K562 (cell line): Measurements from ENCODE around the gene SOCS2. TPM values are rescaled to one million over a fixed set of nuclear protein-coding genes. Genes with fewer than 3 reads are reported as not detected.

Experiments
- ATAC-seq: fragments of 200-7000 bp; cut with Tn5 transposase; 3 replicates; pipeline ENCODE4 v1.9.1; 2020; ENCODE audit warnings: moderate library complexity
- BruUV-seq: library from RNA; stranded (reverse); fragments of 400-500 nt; replicated peaks from 2 replicates; lab custom pipeline; 2021; lab: Mats Ljungman, UMichigan
- CTCF ChIA-PET: fragments of 300-600 bp; formaldehyde crosslinking; extraction: SDS; loops from one replicate; lab custom pipeline; 2021; ENCODE audit warnings: low intra/inter-chr PET ratio; lab: Yijun Ruan, JAX
- POLR2A ChIA-PET: fragments of 300-600, 350-650 bp; sonication (Branson Sonifier 250); formaldehyde crosslinking; extraction: SDS; loops from one replicate; lab custom pipeline; 2021; ENCODE audit warnings: antibody characterized with exemption, inconsistent platforms; lab: Yijun Ruan, JAX
- DNase-seq, 4 experiments: peaks; one replicate each; pipeline versions ENCODE4 v3.0.0 to v3.0.0-alpha.2; 2011 to 2018; ENCODE audit warnings: low spot score in 3 of 4, mixed read lengths in 3 of 4; ENCODE audit errors: extremely low read depth in 1 of 4
- FAIRE-seq: peaks from 2 replicates; lab custom pipeline; 2011; peaks lifted over from hg19 to GRCh38; lab: Jason Lieb, UNC
- H2AFZ ChIP-seq: 2 replicates; pipeline ENCODE4 v1.6.0; 2011; ENCODE audit warnings: low read depth, low read length, control low read depth, inconsistent platforms
- H3K27ac ChIP-seq: fragments of 200-600 bp; 3 replicates; pipeline ENCODE4 v1.8.0; 2011; ENCODE audit warnings: low read depth, mild to moderate bottlenecking, control low read depth, inconsistent platforms, low read length, moderate library complexity, mixed read lengths; ENCODE audit errors: extremely low read depth
- H3K27me3 ChIP-seq, 2 experiments: fragments of 300-600 bp in 1 of 2; 2 replicates in 1 of 2; 3 replicates in 1 of 2; pipeline versions ENCODE4 v1.6.0 to v1.8.0; 2011; ENCODE audit warnings: inconsistent platforms in 2 of 2, low read length in 2 of 2, mild to moderate bottlenecking in 1 of 2, mixed read lengths in 1 of 2, moderate library complexity in 1 of 2; ENCODE audit not compliant: control insufficient read depth in 2 of 2, insufficient read depth in 2 of 2
- H3K36me3 ChIP-seq: fragments of 300-600 bp; 3 replicates; pipeline ENCODE4 v1.8.0; 2011; ENCODE audit warnings: mild to moderate bottlenecking, low read length, inconsistent platforms; ENCODE audit not compliant: control insufficient read depth, insufficient read depth
- H3K4me1 ChIP-seq, 2 experiments: fragments of 200-600 bp in 1 of 2; replicated peaks in 1 of 2; 2 replicates in 1 of 2; 3 replicates in 1 of 2; pipeline versions ENCODE4 v1.5.1 to v1.8.0; 2011; ENCODE audit warnings: inconsistent platforms in 2 of 2, low read length in 2 of 2, mild to moderate bottlenecking in 1 of 2, mixed read lengths in 1 of 2, moderate library complexity in 1 of 2; ENCODE audit not compliant: control insufficient read depth in 2 of 2, insufficient read depth in 2 of 2
- H3K4me2 ChIP-seq: 2 replicates; pipeline ENCODE4 v1.6.1; 2011; ENCODE audit warnings: low read length, control low read depth, inconsistent platforms, mixed read lengths; ENCODE audit not compliant: insufficient read depth
- H3K4me3 ChIP-seq: fragments of 200-600 bp; sonication (generic), shearing (Covaris generic); 2 replicates; pipeline ENCODE4 v1.5.1; 2016; ENCODE audit warnings: control low read depth, inconsistent platforms
- H3K79me2 ChIP-seq: fragments of 200-600 bp; 3 replicates; pipeline ENCODE4 v1.8.0; 2011; ENCODE audit warnings: low read length, inconsistent platforms; ENCODE audit not compliant: control insufficient read depth, insufficient read depth
- H3K9ac ChIP-seq, 2 experiments: 2 replicates each; pipeline versions ENCODE4 v1.6.0 to v1.6.1; 2011; ENCODE audit warnings: low read depth in 2 of 2, low read length in 2 of 2, control low read depth in 1 of 2, inconsistent platforms in 1 of 2, mild to moderate bottlenecking in 1 of 2, mixed read lengths in 1 of 2; ENCODE audit not compliant: insufficient read depth in 1 of 2
- H3K9me1 ChIP-seq: one replicate; pipeline ENCODE4 v1.6.0; 2011; ENCODE audit warnings: inconsistent platforms, mild to moderate bottlenecking, low read length, moderate library complexity; ENCODE audit not compliant: control insufficient read depth, insufficient read depth
- H3K9me3 ChIP-seq: replicated peaks from 2 replicates; pipeline ENCODE4 v1.5.1; 2011; ENCODE audit warnings: low read depth, low read length, inconsistent platforms; ENCODE audit not compliant: control insufficient read depth, insufficient read depth
- H4K20me1 ChIP-seq: replicated peaks from 2 replicates; pipeline ENCODE4 v1.6.1; 2011; ENCODE audit warnings: low read length, inconsistent platforms, mixed read lengths; ENCODE audit not compliant: control insufficient read depth, insufficient read depth
- FOS ChIP-seq: IDR thresholded peaks from 3 replicates; pipeline ENCODE4 v1.6.1; 2011; ENCODE audit not compliant: insufficient read length; ENCODE audit errors: extremely low read depth
- HEY1 ChIP-seq: fragments of 250-450 bp; sonication (Bioruptor Pico); IDR thresholded peaks from 2 replicates; pipeline ENCODE4 v1.5.0; 2020; ENCODE audit warnings: mild to moderate bottlenecking, moderate library complexity, borderline replicate concordance
- HMGN3 ChIP-seq: IDR thresholded peaks from 2 replicates; pipeline ENCODE4 v1.6.1; 2011; ENCODE audit warnings: borderline replicate concordance, low read depth, mild to moderate bottlenecking, mixed read lengths, low read length; ENCODE audit not compliant: insufficient read length; ENCODE audit errors: extremely low read depth
- HNRNPK ChIP-seq: fragments of 200-400 bp; formaldehyde crosslinking; IDR thresholded peaks from one replicate; pipeline ENCODE4 v1.6.1; 2018; ENCODE audit warnings: mild to moderate bottlenecking, low read depth, low read length; ENCODE audit not compliant: poor library complexity, severe bottlenecking
- L3MBTL2 ChIP-seq: fragments of 450-650 bp; IDR thresholded peaks from 2 replicates; pipeline ENCODE4 v1.6.1; 2016; ENCODE audit warnings: mild to moderate bottlenecking, moderate library complexity
- NEUROD1 ChIP-seq: fragments of 150-350 bp; IDR thresholded peaks from 2 replicates; pipeline ENCODE4 v1.6.1; 2014; ENCODE audit warnings: borderline replicate concordance, low read length, low read depth; ENCODE audit not compliant: partially characterized antibody
- RNF2 ChIP-seq: sonication (generic); IDR thresholded peaks from 2 replicates; pipeline ENCODE4 v1.6.1; 2016
- STAT5B ChIP-seq: fragments of 250-450 bp; sonication (Bioruptor Pico); IDR thresholded peaks from 2 replicates; pipeline ENCODE4 v1.8.0; 2021; ENCODE audit warnings: mild to moderate bottlenecking, inconsistent platforms
- ZBTB8A ChIP-seq: fragments of 450-650 bp; IDR thresholded peaks from 2 replicates; pipeline ENCODE4 v1.6.1; 2018; ENCODE audit warnings: mild to moderate bottlenecking, moderate library complexity; ENCODE audit not compliant: partially characterized antibody
- ZC3H8 ChIP-seq: fragments of 450-650 bp; IDR thresholded peaks from 2 replicates; pipeline ENCODE4 v1.6.1; 2017
- whole genome bisulfite sequencing: fragments of 100-300 bp; shearing (Covaris generic); methylation state at CpG from one replicate; pipeline ENCODE4 v1.1.6; 2016; ENCODE audit warnings: low coverage, mixed read lengths; ENCODE audit not compliant: insufficient coverage; ENCODE audit errors: missing lambda C conversion rate; 5-methylcytosine and 5-hydroxymethylcytosine counted together
- in situ Hi-C: fragments of 300-500 bp; cut with MboI; formaldehyde crosslinking; loops from 4 replicates; pipeline ENCODE4 v1.15.0; 2018; ENCODE audit warnings: inconsistent platforms, mixed read lengths
- intact Hi-C: fragments of 100-400 bp; cut with micrococcal nuclease; formaldehyde crosslinking; loops from 2 replicates; pipeline ENCODE4 v1.14.2; 2022
- polyA plus RNA-seq, 8 experiments: library from polyadenylated mRNA; depleted of rRNA in 4 of 8; stranded (reverse) in 5 of 8; unstranded in 3 of 8; fragments of >200 nt; fragmentation: Nextera tagmentation in 2 of 8; fragmentation: Illumina TruSeq in 1 of 8; extraction: Ambion mirVana in 2 of 8; extraction: Trizol in 1 of 8; gene quantifications; 2 replicates each; pipeline versions ENCODE4 v1.2.1 to v1.2.3, GENCODE V29; 2011 to 2014; ENCODE audit warnings: inconsistent platforms in 1 of 8, missing spikeins in 1 of 8
- total RNA-seq, 7 experiments: library from RNA; depleted of rRNA in 6 of 7; stranded (reverse); fragments of >200 nt in 6 of 7; fragmentation: Illumina TruSeq in 2 of 7; extraction: Trizol in 2 of 7; gene quantifications; 2 replicates each; pipeline versions ENCODE4 v1.2.1 to v1.2.3, GENCODE V29; 2011 to 2021; ENCODE audit warnings: low replicate concordance in 1 of 7
- TF ChIP-seq, protein P1 (sequence below): sonication (generic); formaldehyde crosslinking; IDR thresholded peaks from 2 replicates; pipeline ENCODE4 v1.8.0; 2022; ENCODE audit warnings: missing genetic modification reagents, mild to moderate bottlenecking, borderline replicate concordance
- TF ChIP-seq, protein P2 (sequence below): sonication (generic); formaldehyde crosslinking; IDR thresholded peaks from 2 replicates; pipeline ENCODE4 v1.9.0; 2022; ENCODE audit warnings: mild to moderate bottlenecking, missing genetic modification reagents
- TF ChIP-seq, protein P3 (sequence below): fragments of 150-350 bp; conservative IDR thresholded peaks from 2 replicates; pipeline ENCODE4 v1.6.1; 2014; ENCODE audit warnings: low read length
- TF ChIP-seq, protein P4 (sequence below): fragments of 250-450 bp; sonication (Bioruptor Pico); IDR thresholded peaks from 2 replicates; pipeline ENCODE4 v1.8.0; 2021; ENCODE audit warnings: mild to moderate bottlenecking, moderate library complexity

The SOCS2 gene
- total and polyA plus RNA-seq, 9 of the 15 experiments (the other 6 are each of a cell fraction or from before 2014, with no cell fraction given) = 37.0 to 162 (median 98.7) TPM

DNA sequence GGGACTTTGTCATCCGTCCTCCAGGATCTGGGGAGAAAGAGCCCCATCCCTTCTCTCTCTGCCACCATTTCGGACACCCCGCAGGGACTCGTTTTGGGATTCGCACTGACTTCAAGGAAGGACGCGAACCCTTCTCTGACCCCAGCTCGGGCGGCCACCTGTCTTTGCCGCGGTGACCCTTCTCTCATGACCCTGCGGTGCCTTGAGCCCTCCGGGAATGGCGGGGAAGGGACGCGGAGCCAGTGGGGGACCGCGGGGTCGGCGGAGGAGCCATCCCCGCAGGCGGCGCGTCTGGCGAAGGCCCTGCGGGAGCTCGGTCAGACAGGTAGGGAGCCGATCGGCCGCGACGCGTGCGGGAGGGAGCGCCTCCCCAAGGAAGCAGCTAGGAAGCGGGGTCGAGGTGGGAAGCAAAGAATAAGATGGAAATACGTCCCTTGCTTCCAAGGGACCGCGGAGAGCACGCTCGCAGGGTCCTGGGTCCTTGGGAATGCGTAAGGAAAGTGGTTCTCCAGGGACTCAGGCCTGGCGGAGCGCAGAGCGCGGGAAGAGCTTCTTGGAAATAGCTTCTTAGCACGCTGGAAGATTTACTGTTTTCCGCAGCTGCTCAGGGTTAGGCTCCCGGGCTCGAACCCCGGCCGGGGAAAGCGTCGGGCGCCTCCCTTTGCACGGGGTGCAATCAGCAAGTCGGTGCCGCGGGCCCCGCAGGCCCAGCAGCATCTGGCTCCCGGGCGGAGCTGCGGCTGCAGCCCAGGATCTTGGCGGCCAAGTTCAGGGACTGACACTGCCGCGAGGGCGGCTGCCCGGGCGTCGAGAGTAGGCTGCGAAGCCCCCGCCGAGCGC lies 457 bp downstream of the SOCS2 start:
- intact Hi-C loops (no loop called here), in situ Hi-C loops (loop anchor here (5.0 kb wide), 1 partner anchor 169 kb away; no protein-coding TSS in a partner anchor)
- H3K9ac ChIP-seq = peak overlapping the region; percentile 88 to 99
- H3K36me3 ChIP-seq = peaks cover 52% of the 10 kb centered on the region
- H3K4me2 ChIP-seq = peak overlapping the region; percentile 90
- FAIRE-seq (no peak), ATAC-seq (no peak), DNase-seq (peak in 2 of 4 experiments; percentile 23 to 59)
- H3K4me1 ChIP-seq = peaks cover 16 to 47% of the 10 kb centered on the region in 2 experiments; a peak in 4 of 5 replicates
- ChIA-PET CTCF (interaction anchor here (1.2 kb wide), 1 partner anchor 191 kb away, joined by 3 read pairs; no protein-coding TSS in a partner anchor), POLR2A (interaction anchor here (0.6 to 3.6 kb wide), 12 partner anchors 10 to 644 kb away, joined by 3 to 22 read pairs (median 4); partner anchors contain the start of gene EEA1)
- H3K79me2 ChIP-seq = peaks cover 79% of the 10 kb centered on the region
- H4K20me1 ChIP-seq = peaks cover 7% of the 10 kb centered on the region; the same call in 1 of the 2 replicates
- WGBS = 1% methylated on average over 74 of the region's 75 CpGs
- H3K27ac ChIP-seq = peak overlapping the region; percentile 96
- peak overlapping the region; percentile 64 for H2AFZ ChIP-seq
- H3K9me1 ChIP-seq = no peaks in the 10 kb centered on the region
- TSS peak; percentile 15 for BruUV-seq
- H3K27me3 ChIP-seq = no peaks in the 10 kb centered on the region
- no peaks in the 10 kb centered on the region for H3K9me3 ChIP-seq
- H3K4me3 ChIP-seq = peak overlapping the region; percentile 93
- TF ChIP-seq, protein P1, sequence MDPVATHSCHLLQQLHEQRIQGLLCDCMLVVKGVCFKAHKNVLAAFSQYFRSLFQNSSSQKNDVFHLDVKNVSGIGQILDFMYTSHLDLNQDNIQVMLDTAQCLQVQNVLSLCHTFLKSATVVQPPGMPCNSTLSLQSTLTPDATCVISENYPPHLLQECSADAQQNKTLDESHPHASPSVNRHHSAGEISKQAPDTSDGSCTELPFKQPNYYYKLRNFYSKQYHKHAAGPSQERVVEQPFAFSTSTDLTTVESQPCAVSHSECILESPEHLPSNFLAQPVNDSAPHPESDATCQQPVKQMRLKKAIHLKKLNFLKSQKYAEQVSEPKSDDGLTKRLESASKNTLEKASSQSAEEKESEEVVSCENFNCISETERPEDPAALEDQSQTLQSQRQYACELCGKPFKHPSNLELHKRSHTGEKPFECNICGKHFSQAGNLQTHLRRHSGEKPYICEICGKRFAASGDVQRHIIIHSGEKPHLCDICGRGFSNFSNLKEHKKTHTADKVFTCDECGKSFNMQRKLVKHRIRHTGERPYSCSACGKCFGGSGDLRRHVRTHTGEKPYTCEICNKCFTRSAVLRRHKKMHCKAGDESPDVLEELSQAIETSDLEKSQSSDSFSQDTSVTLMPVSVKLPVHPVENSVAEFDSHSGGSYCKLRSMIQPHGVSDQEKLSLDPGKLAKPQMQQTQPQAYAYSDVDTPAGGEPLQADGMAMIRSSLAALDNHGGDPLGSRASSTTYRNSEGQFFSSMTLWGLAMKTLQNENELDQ (CRISPR knock-in tag) = 0 out of 2 replicates have a peak, but pooled peaks have one; percentile 66
- TF ChIP-seq, protein P2, sequence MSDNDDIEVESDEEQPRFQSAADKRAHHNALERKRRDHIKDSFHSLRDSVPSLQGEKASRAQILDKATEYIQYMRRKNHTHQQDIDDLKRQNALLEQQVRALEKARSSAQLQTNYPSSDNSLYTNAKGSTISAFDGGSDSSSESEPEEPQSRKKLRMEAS (CRISPR knock-in tag) = no peak; the same call in 1 of the 2 replicates
- TF ChIP-seq STAT5B (no peak), FOS (no peak), HMGN3 (peak; percentile 32), ZBTB8A (no peak), HEY1 (no peak), HNRNPK (no peak), NEUROD1 (no peak), ZC3H8 (no peak), RNF2 (no peak), L3MBTL2 (peak; percentile 61)
- TF ChIP-seq, protein P3, sequence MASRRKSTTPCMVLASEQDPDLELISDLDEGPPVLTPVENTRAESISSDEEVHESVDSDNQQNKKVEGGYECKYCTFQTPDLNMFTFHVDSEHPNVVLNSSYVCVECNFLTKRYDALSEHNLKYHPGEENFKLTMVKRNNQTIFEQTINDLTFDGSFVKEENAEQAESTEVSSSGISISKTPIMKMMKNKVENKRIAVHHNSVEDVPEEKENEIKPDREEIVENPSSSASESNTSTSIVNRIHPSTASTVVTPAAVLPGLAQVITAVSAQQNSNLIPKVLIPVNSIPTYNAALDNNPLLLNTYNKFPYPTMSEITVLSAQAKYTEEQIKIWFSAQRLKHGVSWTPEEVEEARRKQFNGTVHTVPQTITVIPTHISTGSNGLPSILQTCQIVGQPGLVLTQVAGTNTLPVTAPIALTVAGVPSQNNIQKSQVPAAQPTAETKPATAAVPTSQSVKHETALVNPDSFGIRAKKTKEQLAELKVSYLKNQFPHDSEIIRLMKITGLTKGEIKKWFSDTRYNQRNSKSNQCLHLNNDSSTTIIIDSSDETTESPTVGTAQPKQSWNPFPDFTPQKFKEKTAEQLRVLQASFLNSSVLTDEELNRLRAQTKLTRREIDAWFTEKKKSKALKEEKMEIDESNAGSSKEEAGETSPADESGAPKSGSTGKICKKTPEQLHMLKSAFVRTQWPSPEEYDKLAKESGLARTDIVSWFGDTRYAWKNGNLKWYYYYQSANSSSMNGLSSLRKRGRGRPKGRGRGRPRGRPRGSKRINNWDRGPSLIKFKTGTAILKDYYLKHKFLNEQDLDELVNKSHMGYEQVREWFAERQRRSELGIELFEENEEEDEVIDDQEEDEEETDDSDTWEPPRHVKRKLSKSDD = no peak
- TF ChIP-seq, protein P4, sequence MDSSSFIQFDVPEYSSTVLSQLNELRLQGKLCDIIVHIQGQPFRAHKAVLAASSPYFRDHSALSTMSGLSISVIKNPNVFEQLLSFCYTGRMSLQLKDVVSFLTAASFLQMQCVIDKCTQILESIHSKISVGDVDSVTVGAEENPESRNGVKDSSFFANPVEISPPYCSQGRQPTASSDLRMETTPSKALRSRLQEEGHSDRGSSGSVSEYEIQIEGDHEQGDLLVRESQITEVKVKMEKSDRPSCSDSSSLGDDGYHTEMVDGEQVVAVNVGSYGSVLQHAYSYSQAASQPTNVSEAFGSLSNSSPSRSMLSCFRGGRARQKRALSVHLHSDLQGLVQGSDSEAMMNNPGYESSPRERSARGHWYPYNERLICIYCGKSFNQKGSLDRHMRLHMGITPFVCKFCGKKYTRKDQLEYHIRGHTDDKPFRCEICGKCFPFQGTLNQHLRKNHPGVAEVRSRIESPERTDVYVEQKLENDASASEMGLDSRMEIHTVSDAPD (CRISPR knock-in tag) = no peak
